DMS 273 treated with DMSO at 0.1 percent for 48 hours (cell line): ENCODE results near the gene TMEM143.
"Not testable (repeated sequence)": the region's sequence is repeated elsewhere in the genome, so short reads cannot be mapped to it uniquely, and the experiment has no call there.

Experiments
- DNase-seq: peaks from one replicate; lab custom pipeline; 2025; lab: John Stamatoyannopoulos, UW

Gene TMEM143

GRCh38 chr19:48296963-48297734 lies 66.6 kb downstream of the TMEM143 start:
- DNase-seq = no peak

DNA sequence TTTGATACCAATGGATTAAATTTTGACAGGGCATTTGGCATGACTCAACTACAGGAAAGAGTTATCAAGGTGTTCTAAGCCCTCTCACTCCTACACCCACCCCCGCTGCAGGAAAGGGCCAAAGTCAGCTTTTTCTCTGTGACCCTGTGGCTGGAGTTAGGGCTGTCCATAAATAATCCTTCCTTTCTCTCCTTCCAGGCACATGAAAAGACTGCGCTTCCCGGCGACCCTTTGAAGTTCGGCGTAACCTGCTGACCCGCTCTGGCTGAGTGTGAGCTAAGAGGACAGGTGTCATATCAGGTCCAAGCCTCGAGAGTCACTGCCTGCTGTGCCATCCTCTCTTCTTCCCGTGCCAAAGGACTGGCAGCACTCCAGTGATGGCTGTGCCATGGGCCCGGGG lies 68.3 kb downstream of the TMEM143 start:
- no peak for DNase-seq

DNA sequence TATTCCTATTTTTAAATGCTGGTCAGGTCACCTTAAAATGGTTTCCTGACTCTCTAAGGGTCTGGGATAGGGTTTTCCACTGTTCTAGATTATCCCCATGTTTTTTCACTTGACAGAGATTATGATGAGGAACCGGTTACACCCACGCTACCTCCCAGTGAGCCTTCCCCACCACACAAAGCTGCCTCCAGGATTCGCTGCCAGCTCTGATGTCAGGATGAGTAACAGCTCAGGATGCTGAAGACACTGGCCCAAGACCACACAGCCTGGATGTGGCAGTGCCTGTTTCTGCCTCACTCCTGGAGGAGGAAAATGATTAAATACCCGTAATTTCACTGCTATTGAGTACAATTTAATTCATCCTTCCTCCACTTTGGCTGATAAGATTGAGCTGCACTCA lies 70.9 kb downstream of the TMEM143 start:
- no peak for DNase-seq

DNA sequence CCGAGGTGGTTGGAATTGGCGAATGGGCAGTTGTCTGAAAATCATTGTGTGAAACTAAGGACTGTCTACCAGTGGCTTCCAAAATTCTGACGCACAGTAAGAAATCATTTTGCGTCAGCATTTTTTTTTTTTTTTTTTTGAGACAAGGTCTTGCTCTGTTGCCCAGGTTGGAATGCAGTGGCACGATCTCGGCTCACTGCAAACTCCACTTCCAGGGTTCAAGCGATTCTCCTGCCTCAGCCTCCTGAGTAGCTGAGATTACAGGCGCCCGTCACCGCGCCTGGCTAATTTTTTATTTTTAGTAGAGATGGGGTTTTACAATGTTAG lies 72.3 kb downstream of the TMEM143 start:
- not testable (repeated sequence) for DNase-seq

- peak; percentile 45 for DNase-seq
Measured at GRCh38 chr19:48290771-48291488, 72.8 kb downstream of the TMEM143 start.

DNA sequence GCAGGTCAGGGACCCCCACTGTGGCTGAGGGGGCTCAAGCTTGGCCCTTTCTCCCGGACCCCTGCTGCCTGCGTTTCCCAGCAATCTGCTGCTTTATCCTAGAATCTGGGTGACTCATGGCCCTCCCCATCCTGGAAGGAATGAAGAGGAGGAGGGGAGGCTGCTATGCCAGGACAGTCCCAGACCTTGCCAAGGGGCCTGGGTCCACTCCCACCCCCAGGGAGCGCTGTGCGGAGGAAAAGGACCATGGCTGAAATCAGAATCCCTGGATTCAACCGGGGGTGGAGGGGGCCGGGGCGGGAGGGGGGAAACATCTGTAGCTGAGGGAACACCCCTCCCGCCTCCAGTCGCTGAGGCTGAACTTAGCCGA lies 73.4 kb downstream of the TMEM143 start:
- DNase-seq = no peak

- DNase-seq = no peak
Measured at GRCh38 chr19:48287748-48288147, 76.0 kb downstream of the TMEM143 start.

GRCh38 chr19:48284896-48285295 lies 78.8 kb downstream of the TMEM143 start:
- no peak for DNase-seq

GRCh38 chr19:48283908-48284307 lies 79.8 kb downstream of the TMEM143 start:
- DNase-seq = no peak
